Mesenchymal stem cell (in vitro differentiated cells and primary cell): ENCODE data around the gene MEF2D.
A peak's percentile ranks its signal among the peaks of the same experiment; 100 is the strongest.

Experiments used
- DNase-seq: peaks from one replicate; pipeline ENCODE4 v3.0.0-alpha.2; 2013
- H2AFZ ChIP-seq: one replicate; pipeline ENCODE4 v1.6.1; 2013; ENCODE audit warnings: low read depth, mild to moderate bottlenecking, control low read depth, inconsistent platforms, low read length, moderate library complexity
- H2AK5ac ChIP-seq: 2 replicates; pipeline ENCODE4 v1.6.1; 2013; ENCODE audit warnings: low read length, moderate library complexity, mild to moderate bottlenecking, inconsistent platforms; ENCODE audit not compliant: severe bottlenecking
- H2BK120ac ChIP-seq: one replicate; pipeline ENCODE4 v1.6.1; 2013; ENCODE audit warnings: low read depth, mild to moderate bottlenecking, inconsistent platforms, low read length, moderate library complexity
- H2BK12ac ChIP-seq, 2 experiments: one replicate each; pipeline ENCODE4 v1.6.1; 2013; ENCODE audit warnings: inconsistent platforms in 2 of 2, low read length in 2 of 2, mild to moderate bottlenecking in 2 of 2, moderate library complexity in 2 of 2, control low read depth in 1 of 2
- H2BK15ac ChIP-seq: one replicate; pipeline ENCODE4 v1.6.1; 2013; ENCODE audit warnings: mild to moderate bottlenecking, low read depth, inconsistent platforms; ENCODE audit not compliant: poor library complexity, severe bottlenecking
- H2BK5ac ChIP-seq: 2 replicates; pipeline ENCODE4 v1.6.1; 2013; ENCODE audit warnings: low read depth, mild to moderate bottlenecking, low read length, control low read depth, inconsistent platforms; ENCODE audit not compliant: poor library complexity, severe bottlenecking
- H3K14ac ChIP-seq, 2 experiments: one replicate each; pipeline ENCODE4 v1.6.1; 2013; ENCODE audit warnings: inconsistent platforms in 2 of 2, low read length in 2 of 2, control low read depth in 1 of 2, mild to moderate bottlenecking in 1 of 2, moderate library complexity in 1 of 2
- H3K18ac ChIP-seq, 2 experiments: one replicate each; pipeline ENCODE4 v1.6.1; 2013; ENCODE audit warnings: inconsistent platforms in 2 of 2, low read length in 2 of 2, control low read depth in 1 of 2, low read depth in 1 of 2, mild to moderate bottlenecking in 1 of 2
- H3K23ac ChIP-seq, 2 experiments: one replicate each; pipeline ENCODE4 v1.6.1; 2013; ENCODE audit warnings: inconsistent platforms in 2 of 2, low read length in 2 of 2, mild to moderate bottlenecking in 2 of 2, moderate library complexity in 2 of 2, control low read depth in 1 of 2
- H3K27ac ChIP-seq: 2 replicates; pipeline ENCODE4 v1.5.1; 2013; ENCODE audit warnings: mild to moderate bottlenecking, moderate library complexity, low read length, control low read depth, inconsistent platforms; ENCODE audit not compliant: poor library complexity, severe bottlenecking
- H3K27me3 ChIP-seq, 2 experiments: 2 replicates each; pipeline versions ENCODE4 v1.6.1 to v1.7.0; 2013; ENCODE audit warnings: low read length in 2 of 2, mild to moderate bottlenecking in 2 of 2, moderate library complexity in 2 of 2, control low read depth in 1 of 2, inconsistent platforms in 1 of 2; ENCODE audit not compliant: control insufficient read depth in 1 of 2, insufficient read depth in 1 of 2
- H3K36me3 ChIP-seq, 2 experiments: 2 replicates each; pipeline versions ENCODE4 v1.6.1 to v1.7.0; 2013; ENCODE audit warnings: low read length in 2 of 2, control low read depth in 1 of 2, inconsistent platforms in 1 of 2, low read depth in 1 of 2, mild to moderate bottlenecking in 1 of 2; ENCODE audit not compliant: insufficient read depth in 2 of 2, control insufficient read depth in 1 of 2
- H3K4ac ChIP-seq, 2 experiments: one replicate each; pipeline ENCODE4 v1.6.1; 2013; ENCODE audit warnings: inconsistent platforms in 2 of 2, low read length in 2 of 2, mild to moderate bottlenecking in 2 of 2, moderate library complexity in 2 of 2, control low read depth in 1 of 2, low read depth in 1 of 2
- H3K4me1 ChIP-seq: 2 replicates; pipeline ENCODE4 v1.6.1; 2013; ENCODE audit warnings: low read depth, low read length, control low read depth; ENCODE audit not compliant: control insufficient read depth, insufficient read depth
- H3K4me2 ChIP-seq: 2 replicates; pipeline ENCODE4 v1.6.1; 2013; ENCODE audit warnings: low read length, mild to moderate bottlenecking, inconsistent platforms; ENCODE audit not compliant: poor library complexity, severe bottlenecking
- H3K4me3 ChIP-seq, 2 experiments: 2 replicates each; pipeline versions ENCODE4 v1.5.1 to v1.7.0; 2013; ENCODE audit warnings: low read length in 2 of 2, mild to moderate bottlenecking in 2 of 2, control low read depth in 1 of 2, low read depth in 1 of 2; ENCODE audit not compliant: insufficient read depth in 1 of 2
- H3K79me1 ChIP-seq: replicated peaks from 2 replicates; pipeline ENCODE4 v1.6.1; 2013; ENCODE audit warnings: mild to moderate bottlenecking, control low read depth, low read length, inconsistent platforms; ENCODE audit not compliant: poor library complexity, severe bottlenecking
- H3K9ac ChIP-seq: 2 replicates; pipeline ENCODE4 v1.7.0; 2013; ENCODE audit warnings: mild to moderate bottlenecking, low read length, moderate library complexity
- H3K9me3 ChIP-seq: 2 replicates; pipeline ENCODE4 v1.7.0; 2013; ENCODE audit warnings: mild to moderate bottlenecking, low read length; ENCODE audit not compliant: control insufficient read depth
- H4K8ac ChIP-seq: one replicate; pipeline ENCODE4 v1.6.1; 2013; ENCODE audit warnings: inconsistent platforms, mild to moderate bottlenecking, low read length, moderate library complexity
- H4K91ac ChIP-seq: one replicate; pipeline ENCODE4 v1.6.1; 2013; ENCODE audit warnings: mild to moderate bottlenecking, low read length, inconsistent platforms
- WGBS: methylation state at CpG from one replicate; pipeline ENCODE4 v1.1.7; 2013; ENCODE audit warnings: mixed read lengths; 5-methylcytosine and 5-hydroxymethylcytosine counted together

MEF2D gene

DNA sequence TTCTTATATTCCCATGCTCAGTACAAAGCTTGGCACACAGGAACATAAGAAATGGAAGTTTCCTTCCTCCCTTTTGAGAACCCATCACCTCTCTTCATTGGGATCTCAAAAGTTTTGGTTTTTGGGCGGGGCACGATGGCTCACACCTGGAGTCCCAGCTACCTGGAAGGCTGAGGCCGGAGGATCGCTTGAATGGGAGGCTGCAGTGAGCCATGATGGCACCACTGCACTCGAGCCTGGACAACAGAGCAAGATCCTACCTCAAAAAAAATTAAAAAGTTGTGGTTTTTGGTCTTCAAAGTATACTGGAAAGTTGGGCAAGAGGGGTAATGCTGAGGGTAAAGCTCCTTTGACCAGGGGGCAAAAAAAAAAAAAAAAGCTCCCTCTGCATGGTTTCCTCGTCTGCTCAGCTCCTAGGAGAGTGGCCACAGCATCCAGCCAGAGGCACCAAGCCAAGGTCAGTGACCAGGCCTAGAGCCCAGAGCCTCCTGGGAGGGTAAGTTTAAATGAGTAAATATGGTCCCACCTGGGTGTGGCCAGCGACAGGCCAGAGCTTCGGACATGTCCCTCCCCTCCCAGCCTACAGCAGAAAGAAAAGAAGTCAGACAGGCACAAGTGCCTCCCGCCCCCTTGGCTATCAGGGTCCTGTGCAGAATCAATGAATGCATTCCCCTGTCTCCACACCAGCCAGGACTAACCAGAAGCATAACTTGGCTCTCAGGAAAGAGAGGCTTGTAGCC lies 5.0 kb downstream of the MEF2D start:
- peak overlapping the region in 1 of 2 experiments; percentile 60 for H3K4me3 ChIP-seq
- peak overlapping the region in 1 of 2 experiments; percentile 2 for H3K14ac ChIP-seq
- H3K27me3 ChIP-seq, result no peaks in the 10 kb centered on the region
- H3K79me1 ChIP-seq, result peaks cover 21% of the 10 kb centered on the region
- H2AFZ ChIP-seq, result no peak overlapping the region
- H3K36me3 ChIP-seq, result peaks cover 18 to 26% of the 10 kb centered on the region in 2 experiments
- no peaks in the 10 kb centered on the region for H3K9me3 ChIP-seq
- H2BK15ac ChIP-seq, result no peak overlapping the region
- no peak overlapping the region for H2BK12ac ChIP-seq
- no peak overlapping the region for H2AK5ac ChIP-seq
- peaks cover 53% of the 10 kb centered on the region for H3K4me1 ChIP-seq
- no peak overlapping the region for H3K23ac ChIP-seq
- peak overlapping the region; percentile 60 for H3K9ac ChIP-seq
- no peak overlapping the region for H2BK120ac ChIP-seq
- no peak overlapping the region for H4K8ac ChIP-seq
- H3K4ac ChIP-seq, result no peak overlapping the region
- peak overlapping the region; percentile 3 for H3K27ac ChIP-seq
- 91% methylated on average over 8 of the region's 9 CpGs for WGBS
- H3K4me2 ChIP-seq, result no peak overlapping the region
- DNase-seq, result no peak
- H2BK5ac ChIP-seq, result no peak overlapping the region
- H3K18ac ChIP-seq, result no peak overlapping the region
- no peak overlapping the region for H4K91ac ChIP-seq

DNA sequence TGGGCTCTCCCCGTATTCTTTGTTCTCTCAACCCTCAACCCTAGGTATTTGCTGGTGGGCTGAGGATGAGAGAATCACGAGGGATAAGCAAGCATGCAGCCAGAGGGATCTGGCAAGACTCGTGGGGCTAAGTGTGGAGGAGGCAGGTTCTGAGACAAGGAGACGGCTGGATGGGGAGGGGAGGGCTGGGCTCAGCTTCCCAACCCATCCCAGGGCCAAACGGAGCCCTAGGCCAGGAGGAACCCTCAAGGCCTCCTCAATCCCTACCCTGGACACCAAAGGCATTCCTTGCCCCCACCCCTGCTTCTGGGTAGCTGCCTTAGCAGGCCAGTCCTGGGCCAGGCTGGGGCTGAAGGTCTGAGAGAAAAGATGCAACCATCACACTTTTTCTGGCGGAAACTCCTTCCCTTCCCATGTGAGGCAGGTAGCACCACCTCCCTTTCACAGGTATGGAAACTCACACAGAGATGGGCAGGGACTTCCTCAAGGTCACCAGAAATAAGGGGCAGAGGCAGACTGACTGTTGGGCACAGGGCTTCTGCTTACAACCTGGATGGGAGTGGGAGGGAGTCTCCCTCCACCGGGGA lies 6.2 kb downstream of the MEF2D start:
- Histone ChIP-seq H2BK12ac (no peak overlapping the region), H2AK5ac (no peak overlapping the region), H4K8ac (no peak overlapping the region), H3K9ac (no peak overlapping the region), H3K4me3 (no peak overlapping the region), H3K27ac (no peak overlapping the region), H2BK120ac (no peak overlapping the region), H3K36me3 (peaks cover 18 to 26% of the 10 kb centered on the region in 2 experiments), H3K4me2 (no peak overlapping the region), H3K4me1 (peaks cover 64% of the 10 kb centered on the region), H3K27me3 (no peaks in the 10 kb centered on the region), H4K91ac (no peak overlapping the region), H3K18ac (no peak overlapping the region), H3K14ac (no peak overlapping the region), H2AFZ (no peak overlapping the region), H3K9me3 (no peaks in the 10 kb centered on the region), H2BK5ac (no peak overlapping the region), H3K23ac (no peak overlapping the region), H3K4ac (no peak overlapping the region), H2BK15ac (no peak overlapping the region), H3K79me1 (peaks cover 23% of the 10 kb centered on the region)
- DNase-seq, result no peak
- WGBS, result 64% methylated on average over 3 of the region's 7 CpGs

- H3K23ac ChIP-seq, result no peak overlapping the region
- no peak overlapping the region for H3K14ac ChIP-seq
- H2BK15ac ChIP-seq, result no peak overlapping the region
- peaks cover 65% of the 10 kb centered on the region for H3K4me1 ChIP-seq
- no peak overlapping the region for H3K4me3 ChIP-seq
- H3K4me2 ChIP-seq, result no peak overlapping the region
- H3K18ac ChIP-seq, result no peak overlapping the region
- no peak overlapping the region for H2BK12ac ChIP-seq
- H4K8ac ChIP-seq, result no peak overlapping the region
- no peak overlapping the region for H3K4ac ChIP-seq
- no peak overlapping the region for H2BK120ac ChIP-seq
- peaks cover 23% of the 10 kb centered on the region for H3K79me1 ChIP-seq
- peak overlapping the region; percentile 39 for H3K9ac ChIP-seq
- H3K36me3 ChIP-seq, result peaks cover 18 to 26% of the 10 kb centered on the region in 2 experiments
- H2AK5ac ChIP-seq, result no peak overlapping the region
- no peaks in the 10 kb centered on the region for H3K27me3 ChIP-seq
- no peak overlapping the region for H3K27ac ChIP-seq
- no peak overlapping the region for H2BK5ac ChIP-seq
- no peak for DNase-seq
- no peak overlapping the region for H4K91ac ChIP-seq
- no peaks in the 10 kb centered on the region for H3K9me3 ChIP-seq
- H2AFZ ChIP-seq, result no peak overlapping the region
Observed at GRCh38 chr1:156493742-156494141, 6.8 kb downstream of the MEF2D start.

GRCh38 chr1:156493154-156493631 lies 7.4 kb downstream of the MEF2D start:
- Histone ChIP-seq H3K4me1 (peaks cover 67% of the 10 kb centered on the region), H2BK15ac (no peak overlapping the region), H3K4me3 (no peak overlapping the region), H3K27ac (no peak overlapping the region), H3K9ac (peak overlapping the region; percentile 39), H3K4ac (no peak overlapping the region), H4K8ac (no peak overlapping the region), H3K79me1 (peaks cover 23% of the 10 kb centered on the region), H4K91ac (no peak overlapping the region), H3K18ac (no peak overlapping the region), H2BK120ac (no peak overlapping the region), H3K23ac (no peak overlapping the region), H2BK12ac (no peak overlapping the region), H3K36me3 (peaks cover 18 to 26% of the 10 kb centered on the region in 2 experiments), H3K4me2 (no peak overlapping the region), H2AK5ac (no peak overlapping the region), H2BK5ac (no peak overlapping the region), H3K27me3 (no peaks in the 10 kb centered on the region), H2AFZ (no peak overlapping the region), H3K9me3 (no peaks in the 10 kb centered on the region), H3K14ac (no peak overlapping the region)
- DNase-seq, result no peak
- 85% methylated on average over 11 of the region's 11 CpGs for WGBS
